Islet precursor cell (in vitro differentiated cells): ENCODE results near the gene KPTN.
A peak's percentile ranks its signal among the peaks of the same experiment; 100 is the strongest.

ENCODE experiments used
- DNase-seq: peaks from one replicate; pipeline ENCODE4 v3.0.0-alpha.2; 2018

KPTN gene

GRCh38 chr19:47508721-47509120 is 24.7 kb upstream of the KPTN start:
- DNase-seq, result no peak

- DNase-seq, result peak; percentile 63
These were observed 24.0 kb upstream of the KPTN start for GRCh38 chr19:47507924-47508553.

- peak; percentile 66 for DNase-seq
These were observed 23.0 kb upstream of the KPTN start for GRCh38 chr19:47507012-47507411.

- no peak for DNase-seq
These were observed 22.4 kb upstream of the KPTN start for GRCh38 chr19:47506459-47506858.

- DNase-seq, result no peak
These were observed 21.5 kb upstream of the KPTN start for GRCh38 chr19:47505506-47505905.

GRCh38 chr19:47503826-47504150 is 19.8 kb upstream of the KPTN start:
- no peak for DNase-seq

- no peak for DNase-seq
These were observed 19.3 kb upstream of the KPTN start for GRCh38 chr19:47503130-47503825.

GRCh38 chr19:47499863-47500830 is 16.1 kb upstream of the KPTN start:
- DNase-seq, result no peak

GRCh38 chr19:47499371-47499770 is 15.4 kb upstream of the KPTN start:
- DNase-seq, result no peak

- no peak for DNase-seq
These were observed 14.5 kb upstream of the KPTN start for GRCh38 chr19:47498561-47498960.

GRCh38 chr19:47497821-47498520 is 14.0 kb upstream of the KPTN start:
- DNase-seq, result no peak

- DNase-seq, result no peak
These were observed 13.2 kb upstream of the KPTN start for GRCh38 chr19:47497050-47497766.

GRCh38 chr19:47495478-47496372 is 11.7 kb upstream of the KPTN start:
- DNase-seq, result no peak

GRCh38 chr19:47494729-47495128 is 10.7 kb upstream of the KPTN start:
- no peak for DNase-seq

- DNase-seq, result no peak
These were observed 10.2 kb upstream of the KPTN start for GRCh38 chr19:47494211-47494547.

- DNase-seq, result no peak
These were observed 9.6 kb upstream of the KPTN start for GRCh38 chr19:47493378-47494210.

GRCh38 chr19:47492571-47493377 is 8.8 kb upstream of the KPTN start:
- DNase-seq, result no peak

- no peak for DNase-seq
These were observed 8.1 kb upstream of the KPTN start for GRCh38 chr19:47492137-47492533.

GRCh38 chr19:47491358-47492136 is 7.5 kb upstream of the KPTN start:
- DNase-seq, result no peak
